ENCODE results near the gene PAX2.

The PAX2 gene

GRCh38 chr10:100739517-100740368 lies 5.6 kb upstream of the PAX2 start:
- DNase-seq = no peak

- DNase-seq = no peak
Observed at GRCh38 chr10:100740476-100741377, 4.7 kb upstream of the PAX2 start.

- no peak for DNase-seq
Observed at GRCh38 chr10:100741378-100742075, 3.9 kb upstream of the PAX2 start.

DNA sequence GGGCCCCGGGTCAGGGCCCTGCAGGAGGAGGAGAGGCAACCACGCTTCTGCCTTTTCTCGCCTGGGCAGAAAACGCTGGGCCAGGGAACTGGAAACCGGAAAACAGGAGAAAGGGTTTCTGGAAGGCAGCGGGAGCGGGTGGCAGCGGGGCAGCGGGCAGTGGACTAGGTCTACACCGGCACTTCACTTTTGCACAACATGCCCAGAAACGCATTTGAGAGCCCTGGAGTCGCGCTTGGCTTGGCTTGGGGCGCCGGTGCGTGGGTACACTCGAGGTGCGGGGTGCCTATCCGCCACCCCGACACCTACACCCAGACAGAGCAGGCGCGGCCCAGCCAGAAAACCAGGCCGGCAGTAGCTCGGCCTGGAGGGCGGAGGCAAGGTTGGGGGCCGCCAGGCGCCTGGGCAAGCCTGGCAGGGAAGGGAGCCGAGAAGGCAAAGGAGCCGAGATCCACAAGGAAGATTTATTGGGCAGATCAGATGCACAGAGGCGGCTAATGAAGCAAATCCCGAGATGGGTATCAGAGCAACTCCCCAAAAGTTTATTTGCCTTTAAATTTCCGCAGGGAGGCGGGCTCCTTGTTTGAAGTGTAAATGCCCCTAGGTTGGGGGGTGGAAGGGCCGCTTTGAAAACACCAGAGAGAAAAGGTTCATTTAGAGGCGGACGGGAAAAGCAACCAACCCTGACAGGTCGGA lies 3.2 kb upstream of the PAX2 start:
- DNase-seq = no peak

DNA sequence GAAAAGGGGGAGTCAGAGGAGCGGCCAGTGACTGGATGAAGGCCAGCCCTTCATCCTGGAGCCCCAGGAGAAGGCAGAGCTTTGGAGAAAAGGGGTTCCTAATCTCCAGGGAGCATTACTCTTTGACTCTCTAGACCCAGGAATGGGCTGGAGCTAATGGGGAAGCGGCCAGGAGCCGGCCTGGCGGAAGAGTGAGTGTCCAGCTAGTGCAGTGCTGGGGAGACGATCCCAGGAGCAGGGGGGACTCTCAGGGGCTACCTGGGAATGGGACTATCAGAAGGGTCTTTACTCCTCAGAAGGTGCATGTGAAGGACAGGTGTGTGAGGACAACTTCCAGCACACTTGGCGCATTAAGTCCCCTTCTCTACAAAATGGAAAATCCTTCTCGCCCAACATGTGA lies 2.4 kb upstream of the PAX2 start:
- DNase-seq = no peak

DNA sequence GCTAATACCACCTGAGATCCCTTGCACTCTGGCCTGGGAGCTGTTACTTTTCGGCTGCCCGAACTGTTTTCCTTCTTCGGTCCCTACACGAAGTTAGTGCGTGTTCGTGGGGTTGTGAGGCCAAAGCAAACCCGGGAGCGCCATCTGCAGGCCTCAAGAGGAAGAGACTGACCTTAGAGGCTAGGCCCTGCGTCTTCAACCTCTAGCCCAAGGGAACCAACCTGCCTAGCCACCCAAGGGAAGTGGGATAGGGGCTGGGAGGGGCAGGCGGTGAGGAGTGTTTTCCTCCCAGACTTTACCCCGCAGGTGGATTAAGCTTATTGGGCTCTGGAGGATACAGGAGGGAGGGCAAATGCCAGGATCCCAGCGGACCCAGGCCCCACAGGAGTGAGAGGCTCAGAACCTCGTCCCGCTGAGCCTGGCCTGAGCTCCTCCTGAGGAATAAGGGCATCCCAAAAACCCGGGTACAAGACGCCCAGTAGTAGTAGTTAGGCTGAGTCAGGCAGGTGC lies 1.7 kb upstream of the PAX2 start:
- DNase-seq = peak; percentile 58 to 84

- no peak for DNase-seq
Observed at GRCh38 chr10:100744136-100744986, 1.0 kb upstream of the PAX2 start.

DNA sequence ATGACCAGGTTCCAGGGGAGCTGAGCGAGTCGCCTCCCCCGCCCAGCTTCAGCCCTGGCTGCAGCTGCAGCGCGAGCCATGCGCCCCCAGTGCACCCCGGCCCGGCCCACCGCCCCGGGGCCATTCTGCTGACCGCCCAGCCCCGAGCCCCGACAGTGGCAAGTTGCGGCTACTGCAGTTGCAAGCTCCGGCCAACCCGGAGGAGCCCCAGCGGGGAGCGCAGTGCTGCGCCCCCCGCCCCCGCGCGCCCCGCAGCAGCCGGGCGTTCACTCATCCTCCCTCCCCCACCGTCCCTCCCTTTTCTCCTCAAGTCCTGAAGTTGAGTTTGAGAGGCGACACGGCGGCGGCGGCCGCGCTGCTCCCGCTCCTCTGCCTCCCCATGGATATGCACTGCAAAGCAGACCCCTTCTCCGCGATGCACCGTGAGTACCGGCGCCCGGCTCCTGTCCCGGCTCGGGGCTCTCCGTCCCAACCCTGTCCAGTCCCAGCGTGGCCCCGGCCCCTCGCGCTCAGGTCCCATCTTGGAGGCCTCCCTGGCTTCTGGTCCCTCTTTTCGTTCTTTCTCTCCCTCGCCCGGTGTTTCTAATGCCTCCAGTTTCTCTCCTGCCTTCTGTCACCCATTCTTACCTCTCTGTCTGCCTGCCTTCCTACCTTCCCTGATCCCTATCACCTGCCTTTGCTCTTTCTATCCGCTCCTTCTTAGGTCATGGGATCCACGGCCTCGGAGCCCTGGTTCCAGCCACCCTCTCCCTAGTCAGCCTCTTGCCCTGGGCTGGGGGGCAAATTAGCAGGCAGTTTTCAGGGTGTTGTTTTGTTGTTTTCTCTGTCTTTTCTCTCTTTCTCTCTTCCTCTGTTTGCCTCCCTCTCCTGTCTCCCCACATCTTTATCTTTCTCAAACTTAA lies 751 bp downstream of the PAX2 start:
- DNase-seq = no peak

DNA sequence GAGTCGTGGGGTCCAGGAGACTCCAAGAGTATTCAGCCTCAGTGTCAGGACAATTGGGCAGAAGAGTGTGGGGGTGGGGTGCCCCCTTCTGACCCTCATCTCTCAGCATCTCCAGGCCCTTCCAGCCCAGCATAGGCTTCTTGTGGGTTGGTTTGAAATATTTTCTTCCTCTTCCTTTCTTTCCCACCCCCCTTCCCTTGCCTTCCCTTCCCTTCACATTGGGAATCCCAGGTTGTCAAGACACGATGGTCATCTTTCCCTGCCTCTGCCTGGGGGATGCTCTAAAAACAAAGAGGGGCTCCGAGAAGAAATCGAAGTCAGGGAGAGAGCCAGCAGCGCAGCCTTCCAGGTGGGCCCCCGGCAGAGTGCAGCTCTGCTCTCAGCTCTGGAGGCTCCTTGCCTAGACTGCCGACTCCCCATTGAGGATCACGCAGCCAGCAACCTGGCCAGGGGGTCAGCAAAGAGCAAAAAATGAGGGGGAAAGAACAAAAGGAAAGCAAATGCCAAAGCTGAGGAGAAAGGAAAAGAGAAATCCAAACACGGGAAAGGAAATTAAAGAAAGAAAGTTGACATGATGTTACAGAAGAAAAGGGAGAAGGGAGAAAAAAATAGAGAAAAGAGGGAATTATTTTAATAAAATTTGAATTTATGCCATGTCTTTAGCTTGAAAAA lies 1.5 kb downstream of the PAX2 start:
- DNase-seq = no peak

- no peak for DNase-seq
Observed at GRCh38 chr10:100747456-100748230, 2.3 kb downstream of the PAX2 start.

GRCh38 chr10:100748231-100749058 lies 3.1 kb downstream of the PAX2 start:
- DNase-seq = no peak

GRCh38 chr10:100749059-100749308 lies 3.6 kb downstream of the PAX2 start:
- no peak for DNase-seq

DNA sequence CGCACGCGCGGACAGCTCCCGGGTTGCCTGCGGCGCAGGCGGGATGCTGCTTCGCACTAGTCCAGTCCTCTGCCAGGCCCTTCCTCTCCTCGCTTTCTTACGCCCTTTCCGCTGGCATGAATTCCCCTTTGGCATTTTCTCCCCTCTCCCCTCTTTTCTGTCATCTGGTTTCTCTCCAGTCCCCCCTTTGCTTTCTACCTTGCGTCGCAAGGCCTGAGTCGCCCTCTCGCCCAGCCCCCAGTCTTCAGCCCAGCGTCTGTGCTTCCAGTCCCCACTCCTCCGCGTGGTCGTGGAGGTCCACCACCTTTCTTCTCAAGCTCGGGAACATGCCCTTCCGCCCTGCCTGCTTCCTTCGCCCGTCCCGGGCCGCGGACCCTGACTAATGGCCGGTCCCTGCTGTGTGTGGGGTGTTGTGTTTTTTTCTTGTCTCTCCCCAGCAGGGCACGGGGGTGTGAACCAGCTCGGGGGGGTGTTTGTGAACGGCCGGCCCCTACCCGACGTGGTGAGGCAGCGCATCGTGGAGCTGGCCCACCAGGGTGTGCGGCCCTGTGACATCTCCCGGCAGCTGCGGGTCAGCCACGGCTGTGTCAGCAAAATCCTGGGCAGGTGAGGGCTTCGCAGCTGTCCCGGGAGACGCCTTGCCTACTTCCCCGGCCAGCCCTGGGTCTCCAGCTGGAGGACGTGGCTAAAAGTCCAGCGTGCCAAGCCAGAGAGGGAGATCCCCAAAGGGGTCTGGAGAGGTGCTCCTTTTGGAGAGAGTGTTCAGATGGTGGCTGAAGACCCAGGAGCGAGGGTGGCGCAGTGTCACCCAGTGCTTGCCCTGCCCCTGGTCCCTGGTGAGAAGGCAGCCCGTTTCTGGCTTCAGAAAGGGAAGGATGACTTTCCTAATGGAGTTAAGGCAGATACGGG lies 4.2 kb downstream of the PAX2 start:
- DNase-seq = no peak

GRCh38 chr10:100750291-100751210 lies 5.2 kb downstream of the PAX2 start:
- no peak for DNase-seq

GRCh38 chr10:100751211-100751933 lies 6.0 kb downstream of the PAX2 start:
- DNase-seq = no peak

All from inflammatory macrophage (primary cell).